Measurements from ENCODE around the gene PLSCR1. TPM values are rescaled to one million over a fixed set of nuclear protein-coding genes. Genes with fewer than 3 reads are reported as not detected.

PLSCR1 gene
- total and polyA plus RNA-seq, 2 of the 4 experiments (the other 2 are of a cell fraction): 5.6 to 13.2 TPM

DNA sequence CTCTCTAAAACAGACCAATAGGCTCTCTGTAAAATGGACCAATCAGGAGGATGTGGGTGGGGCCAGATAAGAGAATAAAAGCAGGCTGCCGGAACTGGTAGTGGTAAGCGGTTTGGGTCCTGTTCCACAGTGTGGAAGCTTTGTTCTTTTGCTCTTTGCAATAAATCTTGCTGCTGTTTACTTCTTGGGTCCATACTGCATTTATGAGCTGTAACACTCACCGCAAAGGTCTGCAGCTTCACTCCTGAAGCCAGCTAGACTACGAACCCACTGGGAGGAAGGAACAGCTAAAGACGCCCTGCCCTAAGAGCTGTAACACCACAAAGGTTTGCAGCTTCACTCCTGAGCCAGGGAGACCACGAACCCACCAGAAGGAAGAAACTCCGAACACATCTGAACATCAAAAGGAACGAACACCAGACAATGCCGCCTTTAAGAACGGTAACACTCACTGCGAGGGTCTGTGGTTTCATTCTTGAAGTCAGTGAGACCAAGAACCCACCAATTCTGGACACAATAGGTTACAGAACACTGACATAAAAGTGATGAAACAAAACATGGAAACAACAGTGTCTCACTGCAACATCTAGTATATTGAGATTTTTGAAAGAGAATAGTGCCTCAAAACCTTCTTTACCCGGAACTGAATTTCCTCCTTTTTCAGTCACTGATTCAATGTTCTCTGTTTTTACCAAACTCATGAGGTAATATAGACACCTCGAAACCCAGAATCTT, 46.2 kb downstream of the PLSCR1 start:
- H2AK9ac ChIP-seq (replicated peaks; ENCODE audit: low read depth, low read length, poor library complexity): no peak overlapping the region
- no peak overlapping the region for H4K8ac ChIP-seq (ENCODE audit: low read depth in 2 of 2, low read length in 2 of 2)
- no peak overlapping the region for H2BK15ac ChIP-seq (ENCODE audit: low read depth, low read length)
- WGBS, 2 experiments (ENCODE audit: extremely low coverage in 2 of 2, insufficient read length in 1 of 2): 100% methylated on average over 1 of the region's 13 CpGs; no CpG with 5 or more reads in 1 of the 2 experiments
- H3K4me1 ChIP-seq (ENCODE audit: control insufficient read depth, insufficient read depth, low read length): 0 out of 2 replicates have a peak, but pooled peaks cover 2% of the 10 kb centered on the region
- BruUV-seq (replicated peaks): no TSS peak
- no peak overlapping the region for H4K91ac ChIP-seq (ENCODE audit: insufficient read depth, low read depth, low read length)
- H2BK120ac ChIP-seq (ENCODE audit: low read depth, low read length): no peak overlapping the region
- H3K18ac ChIP-seq (ENCODE audit: low read depth, low read length): no peak overlapping the region
- no peaks in the 10 kb centered on the region for H3K27me3 ChIP-seq (ENCODE audit: control insufficient read depth, insufficient read depth, low read length)
- no peak overlapping the region for H3K4ac ChIP-seq (ENCODE audit: low read depth, low read length)
- DNase-seq: no peak
- H3K14ac ChIP-seq (replicated peaks; ENCODE audit: low read depth, low read length): no peak overlapping the region
- TF ChIP-seq FOS (IDR thresholded peaks at IDR 0.05; ENCODE audit: low read depth, low read length) (no peak), CEBPB (IDR thresholded peaks at IDR 0.05; ENCODE audit: low read depth, low read length) (no peak), CHD1 (IDR thresholded peaks at IDR 0.05; ENCODE audit: low read depth, low read length) (no peak), NFE2L2 (IDR thresholded peaks at IDR 0.05; ENCODE audit: low read depth, low read length) (no peak), MAFK (IDR thresholded peaks at IDR 0.05; ENCODE audit: low read depth, low read length) (no peak), BHLHE40 (IDR thresholded peaks at IDR 0.05; ENCODE audit: low read depth, low read length) (no peak), RAD21 (IDR thresholded peaks at IDR 0.05; ENCODE audit: low read length) (no peak), RFX5 (IDR thresholded peaks at IDR 0.05; ENCODE audit: low read depth, low read length) (no peak), SMC3 (IDR thresholded peaks at IDR 0.05; ENCODE audit: low read depth, low read length) (no peak), USF2 (IDR thresholded peaks at IDR 0.05; ENCODE audit: low read depth, low read length) (no peak), MXI1 (IDR thresholded peaks at IDR 0.05; ENCODE audit: borderline replicate concordance, low read depth, low read length) (no peak), MAZ (IDR thresholded peaks at IDR 0.05; ENCODE audit: borderline replicate concordance, low read depth, low read length) (no peak), RCOR1 (IDR thresholded peaks at IDR 0.05; ENCODE audit: insufficient replicate concordance, low read length) (no peak), ELK1 (IDR thresholded peaks at IDR 0.05; ENCODE audit: borderline replicate concordance, low read depth, low read length) (no peak)
- TF ChIP-seq, protein P1, sequence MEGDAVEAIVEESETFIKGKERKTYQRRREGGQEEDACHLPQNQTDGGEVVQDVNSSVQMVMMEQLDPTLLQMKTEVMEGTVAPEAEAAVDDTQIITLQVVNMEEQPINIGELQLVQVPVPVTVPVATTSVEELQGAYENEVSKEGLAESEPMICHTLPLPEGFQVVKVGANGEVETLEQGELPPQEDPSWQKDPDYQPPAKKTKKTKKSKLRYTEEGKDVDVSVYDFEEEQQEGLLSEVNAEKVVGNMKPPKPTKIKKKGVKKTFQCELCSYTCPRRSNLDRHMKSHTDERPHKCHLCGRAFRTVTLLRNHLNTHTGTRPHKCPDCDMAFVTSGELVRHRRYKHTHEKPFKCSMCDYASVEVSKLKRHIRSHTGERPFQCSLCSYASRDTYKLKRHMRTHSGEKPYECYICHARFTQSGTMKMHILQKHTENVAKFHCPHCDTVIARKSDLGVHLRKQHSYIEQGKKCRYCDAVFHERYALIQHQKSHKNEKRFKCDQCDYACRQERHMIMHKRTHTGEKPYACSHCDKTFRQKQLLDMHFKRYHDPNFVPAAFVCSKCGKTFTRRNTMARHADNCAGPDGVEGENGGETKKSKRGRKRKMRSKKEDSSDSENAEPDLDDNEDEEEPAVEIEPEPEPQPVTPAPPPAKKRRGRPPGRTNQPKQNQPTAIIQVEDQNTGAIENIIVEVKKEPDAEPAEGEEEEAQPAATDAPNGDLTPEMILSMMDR (conservative IDR thresholded peaks at IDR 0.05; ENCODE audit: low read depth, low read length): no peak
- H2BK20ac ChIP-seq (ENCODE audit: low read depth, low read length): no peak overlapping the region
- H3K9me1 ChIP-seq (ENCODE audit: insufficient read depth, low read length): no peaks in the 10 kb centered on the region; the same call in 1 of the 2 replicates
- no peak overlapping the region for H3K56ac ChIP-seq (ENCODE audit: extremely low read depth, insufficient read depth, low read length)
- no peak overlapping the region for H3K4me3 ChIP-seq (ENCODE audit: insufficient read depth, low read depth, low read length)
- no peak overlapping the region for H4K5ac ChIP-seq (ENCODE audit: low read depth, low read length)
- no peak overlapping the region for H2AFZ ChIP-seq (replicated peaks; ENCODE audit: low read length, poor library complexity)
- no peak overlapping the region for H2BK5ac ChIP-seq (ENCODE audit: low read depth, low read length, poor library complexity, severe bottlenecking)
- H4K20me1 ChIP-seq (ENCODE audit: insufficient read depth, low read length): no peaks in the 10 kb centered on the region
- no peaks in the 10 kb centered on the region for H3K79me1 ChIP-seq (ENCODE audit: low read depth in 1 of 2, low read length in 2 of 2)
- POLR2A ChIA-PET (ENCODE audit: unreplicated experiment): no interaction called here
- no peak overlapping the region for H2AK5ac ChIP-seq (ENCODE audit: low read depth, low read length)
- dilution Hi-C loops (cut with HindIII; ENCODE audit: low sequenced_read_pairs, unreplicated experiment) (no loop called here), in situ Hi-C loops (cut with MboI; ENCODE audit: low sequenced_read_pairs) (no loop called here), intact Hi-C loops (cut with micrococcal nuclease) (no loop called here)
- H3K9ac ChIP-seq (ENCODE audit: low read depth, low read length): no peak overlapping the region
- no peaks in the 10 kb centered on the region for H3K9me3 ChIP-seq (ENCODE audit: control insufficient read depth, insufficient read depth, low read length)
- no peak overlapping the region for H3K23ac ChIP-seq (ENCODE audit: low read depth, low read length)
- H3K4me2 ChIP-seq (ENCODE audit: low read depth, low read length): no peak overlapping the region
- CTCF ChIA-PET: no interaction called here
- no peaks in the 10 kb centered on the region for H3K36me3 ChIP-seq (ENCODE audit: control insufficient read depth, insufficient read depth, low read length)
- H3K27ac ChIP-seq (ENCODE audit: insufficient read depth, low read length): no peak overlapping the region
- ATAC-seq (ENCODE audit: low read depth): no peak

Data from IMR-90 (cell line).